Suppressor macrophage treated with lipopolysaccharide for 1 hour (primary cell): ENCODE data around the gene HACL1.
A peak's percentile ranks its signal among the peaks of the same experiment; 100 is the strongest.
"Not testable (repeated sequence)": the region's sequence is repeated elsewhere in the genome, so short reads cannot be mapped to it uniquely, and the experiment has no call there.

Experiments used
- DNase-seq, 3 donors: peaks; one replicate each; pipeline ENCODE4 v3.0.0-alpha.2; 2020 to 2022

HACL1 gene

DNA sequence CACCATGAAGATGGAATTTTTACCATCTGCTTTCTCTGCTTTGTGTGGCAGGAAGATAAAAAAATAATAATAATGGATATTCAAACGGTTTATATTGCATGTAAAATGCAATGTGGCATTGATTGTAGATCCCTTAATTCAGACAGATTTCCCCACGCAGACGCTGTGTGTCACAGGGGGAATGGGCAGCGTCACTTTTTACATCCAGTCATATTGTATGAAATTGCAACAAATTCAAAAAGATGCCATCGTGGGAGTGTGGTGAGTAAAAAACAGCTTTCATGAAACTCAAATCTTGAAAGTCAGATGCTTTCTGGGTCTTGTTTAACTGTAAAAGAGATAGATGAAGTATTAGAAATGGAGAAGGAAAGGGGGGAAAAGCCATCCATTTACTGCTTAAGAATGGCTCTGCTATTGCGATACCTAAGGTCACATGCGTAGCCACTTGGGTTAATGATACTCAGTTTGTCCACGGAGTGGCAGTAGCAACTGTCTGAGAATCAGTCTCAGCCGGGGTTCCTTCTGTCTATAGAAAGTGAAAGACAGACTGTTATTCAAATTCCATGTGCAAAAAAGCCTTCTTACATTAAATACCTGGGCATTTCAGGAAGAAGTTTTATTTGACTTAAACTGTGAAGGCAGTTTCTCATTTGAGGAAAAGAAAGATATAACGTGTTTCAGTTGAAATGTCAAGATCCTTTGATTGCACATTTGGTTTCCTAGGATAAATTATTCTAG lies 28.7 kb upstream of the HACL1 start:
- peak; percentile 85 to 91 (median 90) for DNase-seq

DNA sequence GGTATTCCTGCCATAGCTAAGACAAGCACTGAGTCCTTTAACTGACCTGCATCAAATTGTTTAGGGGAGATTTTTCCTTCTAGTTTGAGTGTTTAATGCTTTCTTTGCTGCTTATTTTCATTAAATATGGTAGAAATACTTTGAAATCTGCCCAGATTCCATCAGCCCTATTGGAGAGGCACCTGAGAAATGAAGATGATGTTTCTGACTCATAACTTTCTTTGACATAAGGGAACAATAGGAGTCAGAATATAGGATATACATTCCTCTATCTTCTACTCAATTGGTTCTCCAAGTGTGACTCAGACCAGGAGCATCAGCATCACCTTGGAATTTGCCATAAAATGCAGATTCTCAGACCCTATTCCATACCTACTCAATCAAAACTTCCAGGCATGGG lies 27.6 kb upstream of the HACL1 start:
- DNase-seq = no peak

DNA sequence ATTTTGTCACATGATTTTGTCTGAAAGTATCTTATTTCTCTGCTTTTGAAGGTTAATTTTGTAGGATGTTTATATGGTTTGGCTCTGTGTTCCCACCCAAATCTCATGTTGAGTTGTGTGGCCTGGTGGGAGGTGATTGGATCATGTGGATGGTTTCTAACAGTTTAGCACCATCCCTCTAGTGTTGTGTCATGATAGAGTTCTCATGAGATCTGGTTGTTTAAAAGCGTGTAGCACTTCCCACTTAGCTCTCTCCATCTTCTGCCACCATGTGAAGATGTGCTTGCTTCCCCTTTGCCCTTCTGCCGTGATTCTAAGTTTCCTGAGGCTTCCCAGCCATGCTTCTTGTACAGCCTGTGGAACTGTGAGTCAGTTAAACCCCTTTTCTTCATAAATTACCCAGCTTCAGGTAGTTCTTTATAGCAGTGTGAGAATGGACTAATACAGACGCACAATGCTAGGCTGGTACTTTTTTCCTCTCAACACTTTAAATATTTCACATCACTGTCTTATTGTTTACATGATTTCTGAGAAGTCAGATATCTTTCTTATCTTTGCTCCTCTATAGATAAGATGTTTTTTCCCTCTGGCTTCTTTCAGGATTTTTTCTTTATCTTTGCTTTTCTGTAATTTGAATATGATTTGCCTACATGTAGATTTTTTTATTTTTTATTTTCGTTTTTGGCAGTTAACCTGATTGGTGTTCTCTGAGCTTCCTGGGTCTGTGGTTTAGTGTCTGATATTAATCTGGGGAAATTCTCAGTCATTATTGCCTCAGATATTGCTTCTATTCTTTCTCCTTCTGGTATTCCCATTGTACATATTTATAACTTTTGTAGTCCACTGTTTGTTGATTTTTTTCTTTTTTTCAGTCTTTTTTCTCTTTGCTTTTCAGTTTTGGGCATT lies 22.4 kb upstream of the HACL1 start:
- no peak for DNase-seq

DNA sequence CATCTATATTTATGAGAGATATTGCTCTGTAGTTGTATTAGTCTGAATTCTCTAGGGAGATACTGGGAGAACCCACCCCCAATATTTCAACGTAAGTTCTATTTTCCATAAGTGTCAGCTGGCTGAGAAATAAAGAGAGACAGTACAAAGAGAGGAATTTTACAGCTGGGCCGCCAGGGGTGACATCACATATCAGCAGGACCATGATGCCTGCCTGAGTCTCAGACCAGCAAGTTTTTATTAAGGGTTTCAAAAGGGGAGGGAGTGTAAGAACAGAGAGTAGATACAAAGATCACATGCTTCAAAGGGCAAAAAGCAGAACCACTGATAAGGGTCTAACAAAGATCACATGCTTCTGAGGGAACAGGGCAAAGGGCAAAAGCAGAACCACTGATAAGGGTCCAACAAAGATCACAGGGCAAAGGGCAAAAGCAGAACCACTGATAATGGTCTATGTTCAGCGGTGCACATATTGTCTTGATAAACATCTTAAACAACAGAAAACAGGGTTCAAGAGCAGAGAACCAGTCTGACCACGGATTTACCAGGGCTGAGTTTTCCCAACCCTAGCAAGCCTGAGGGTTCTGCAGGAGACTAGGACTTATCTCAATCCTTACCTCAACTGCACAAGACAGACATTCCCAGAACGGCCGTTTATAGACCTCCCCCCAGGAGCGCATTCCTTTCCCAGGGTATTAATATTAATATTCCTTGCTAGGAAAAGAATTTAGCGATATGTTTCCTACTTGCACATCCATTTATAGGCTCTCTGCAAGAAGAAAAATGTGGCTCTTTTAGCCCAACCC lies 18.5 kb upstream of the HACL1 start:
- peak in 1 of 3 donors; percentile 12 for DNase-seq

DNA sequence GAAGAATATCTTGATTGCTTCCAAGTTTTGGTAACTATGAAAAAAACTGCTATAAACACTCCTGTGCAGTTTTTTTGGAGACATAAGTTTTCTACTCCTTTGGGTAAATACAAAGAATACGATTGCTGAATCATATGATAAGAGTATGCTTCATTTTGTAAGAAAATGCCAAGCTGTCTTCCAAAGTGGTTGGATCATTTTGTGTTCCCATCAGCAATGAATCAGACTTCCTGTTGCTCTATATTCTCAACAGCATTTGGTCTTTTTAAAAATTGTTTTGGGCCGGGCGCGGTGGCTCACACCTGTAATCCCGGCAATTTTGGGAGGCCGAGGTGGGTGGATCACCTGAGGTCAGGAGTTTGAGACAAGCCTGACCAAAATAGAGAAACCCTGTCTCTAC lies 14.7 kb upstream of the HACL1 start:
- DNase-seq = no peak

DNA sequence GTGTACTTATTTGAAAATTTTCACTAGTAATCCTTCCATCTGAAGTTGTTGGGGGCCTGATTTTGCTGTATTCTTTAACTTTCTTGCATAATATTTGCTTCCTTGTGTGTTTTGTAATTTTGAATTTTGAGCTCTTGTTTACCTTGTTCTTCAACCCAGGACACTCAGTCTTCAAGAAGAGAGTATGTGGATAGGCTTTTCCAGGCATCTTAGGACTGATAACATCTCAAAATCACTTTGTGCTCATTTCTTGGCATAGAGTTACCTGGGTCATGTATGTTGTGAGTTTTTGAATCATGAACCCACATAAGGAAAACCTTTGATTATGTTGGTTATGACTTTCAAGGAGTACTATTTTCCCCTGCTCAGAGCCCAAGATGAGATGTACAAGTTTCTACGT lies 13.6 kb upstream of the HACL1 start:
- no peak for DNase-seq

DNA sequence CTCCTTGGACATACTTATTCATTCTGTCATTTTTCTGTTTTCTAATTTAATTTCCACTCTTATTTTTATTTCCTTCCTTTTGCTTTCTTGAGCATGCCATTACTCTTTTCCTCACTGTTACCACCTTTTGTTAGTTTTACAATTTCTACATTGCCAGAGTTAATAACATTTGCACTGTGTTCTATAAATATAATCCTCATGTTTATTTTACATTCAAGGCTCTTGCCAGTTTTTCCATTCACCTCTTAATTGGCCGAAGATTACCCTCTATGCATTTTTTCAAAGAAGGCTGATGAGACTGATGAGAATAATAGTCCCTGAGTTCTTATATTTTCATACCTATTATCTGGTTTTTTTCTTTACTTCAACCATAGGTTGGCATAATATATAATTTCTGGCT lies 10.6 kb upstream of the HACL1 start:
- no peak for DNase-seq

DNA sequence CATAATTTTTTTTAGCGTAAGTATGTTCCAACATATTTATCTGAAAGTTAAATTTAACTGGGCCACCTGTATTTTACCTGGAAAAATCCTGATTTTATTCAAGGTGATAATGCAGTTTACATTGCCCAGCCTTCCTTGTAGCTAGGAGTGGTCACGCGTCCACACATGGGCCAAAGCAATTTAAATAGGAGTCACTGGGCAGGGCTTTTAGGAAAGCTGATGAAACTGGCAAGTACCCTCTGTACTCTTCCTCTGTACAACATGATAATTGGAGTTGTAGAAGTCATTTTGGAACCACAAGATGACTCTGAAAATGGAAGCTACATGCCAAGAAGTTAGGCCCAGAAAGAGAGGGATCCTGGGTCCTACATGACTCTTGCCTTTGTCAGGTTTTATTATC lies 9.6 kb upstream of the HACL1 start:
- peak in 1 of 3 donors; percentile 7 for DNase-seq

DNA sequence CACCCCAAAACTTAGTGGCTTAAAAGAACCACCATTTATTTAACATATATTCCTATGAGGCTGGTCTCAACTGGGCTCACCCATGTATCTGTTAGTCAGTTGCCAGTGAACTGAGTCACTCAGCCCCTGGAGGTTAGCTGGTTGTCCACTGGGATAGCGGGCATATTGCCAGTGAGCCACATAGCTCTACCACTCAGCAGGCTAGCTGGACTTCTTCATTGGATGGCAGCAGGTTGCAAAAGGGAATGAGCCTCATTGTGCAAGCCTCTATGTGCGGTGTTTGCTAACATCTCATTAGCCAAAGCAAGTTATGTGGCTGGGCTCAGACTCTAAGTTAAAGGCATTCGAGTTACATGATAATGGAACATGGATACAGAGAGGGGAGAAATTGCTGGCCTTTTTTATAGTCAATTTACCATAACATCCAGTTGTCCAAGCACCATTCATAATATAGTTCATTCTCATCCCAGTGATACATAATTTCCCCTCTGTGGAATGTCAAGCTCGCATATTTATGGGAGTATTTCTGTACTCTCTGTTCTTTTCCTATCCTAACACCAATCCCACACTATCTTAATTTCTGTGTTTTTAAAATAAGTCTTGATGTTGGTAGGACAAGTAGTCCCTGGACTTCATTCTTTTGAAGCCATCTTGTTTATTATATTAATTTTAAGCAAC lies 8.9 kb upstream of the HACL1 start:
- peak; percentile 9 to 39 (median 19) for DNase-seq

DNA sequence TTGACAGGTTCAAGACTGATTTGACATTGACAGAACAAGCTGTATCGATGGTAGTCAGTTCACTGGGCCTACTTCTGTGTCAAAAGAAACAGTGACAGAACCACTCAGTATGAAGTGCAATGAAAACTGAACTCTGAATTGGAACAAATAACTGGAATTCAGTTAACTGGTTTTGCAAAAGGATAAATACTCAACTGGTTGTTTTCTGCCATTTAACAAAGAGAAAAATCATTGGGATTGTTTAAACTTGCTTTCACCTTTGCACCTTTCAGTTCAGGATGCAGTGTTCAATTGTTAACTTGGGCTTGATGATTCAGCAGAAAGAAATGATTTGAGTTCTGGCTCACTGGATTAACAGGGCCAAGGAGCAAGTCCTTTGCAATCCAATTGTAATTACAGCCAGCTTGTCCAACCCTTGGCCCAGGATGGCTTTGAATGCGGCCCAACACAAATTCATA lies 5.1 kb upstream of the HACL1 start:
- DNase-seq = no peak

DNA sequence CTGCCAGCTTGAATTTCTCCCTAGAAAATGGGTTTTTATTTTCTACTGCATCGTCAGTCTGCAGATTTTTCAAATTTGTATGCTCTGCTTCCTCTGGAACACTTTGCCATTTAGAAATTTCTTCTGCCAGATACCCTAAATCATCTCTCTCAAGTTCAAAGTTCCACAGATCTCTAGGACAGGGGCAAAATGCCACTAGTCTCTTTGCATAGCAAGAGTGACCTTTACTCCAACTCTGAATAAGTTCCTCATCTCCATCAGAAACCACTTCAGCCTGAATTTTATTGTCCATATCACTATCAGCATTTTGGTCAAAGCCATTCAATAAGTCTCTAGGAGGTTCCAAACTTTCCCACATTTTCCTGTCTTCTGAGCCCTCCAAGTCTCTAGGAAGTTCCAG lies 3.2 kb upstream of the HACL1 start:
- not testable (repeated sequence) for DNase-seq

DNA sequence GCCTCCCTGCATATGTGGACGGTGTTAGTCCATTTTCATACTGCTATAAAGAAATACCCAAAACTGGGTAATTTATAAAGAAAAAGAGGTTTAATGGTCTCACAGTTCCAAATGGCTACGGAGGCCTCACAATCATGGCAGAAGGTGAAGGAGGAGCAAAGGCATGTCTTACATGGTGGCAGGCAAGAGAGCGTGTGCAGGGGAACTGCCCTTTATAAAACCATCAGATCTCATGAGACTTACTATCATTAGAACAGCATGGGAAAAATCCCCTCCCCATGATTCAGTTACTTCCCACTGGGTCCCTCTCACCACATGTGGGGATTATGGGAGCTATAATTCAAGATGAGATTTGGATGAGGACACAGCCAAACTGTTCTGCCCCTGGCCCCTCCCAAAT lies 1.4 kb upstream of the HACL1 start:
- not testable (repeated sequence) for DNase-seq

DNA sequence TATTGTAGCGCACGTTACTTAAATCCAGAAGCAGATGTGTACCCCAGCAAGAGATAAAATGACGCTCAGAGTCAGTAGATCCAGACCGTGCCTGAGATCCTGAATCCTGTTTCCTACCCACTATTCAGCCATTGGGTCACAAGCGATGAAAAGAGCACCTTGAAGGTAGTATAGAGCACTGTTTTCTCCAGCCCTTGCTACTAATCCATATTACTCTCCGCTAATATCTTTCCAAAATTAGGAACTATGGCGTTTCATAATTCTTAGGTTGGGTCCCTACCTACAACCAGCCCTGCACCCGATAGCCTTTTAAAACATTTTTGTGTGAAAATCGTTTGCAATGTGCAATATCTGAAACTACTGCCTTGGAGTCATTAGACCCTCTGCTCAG lies 772 bp upstream of the HACL1 start:
- DNase-seq = no peak

DNA sequence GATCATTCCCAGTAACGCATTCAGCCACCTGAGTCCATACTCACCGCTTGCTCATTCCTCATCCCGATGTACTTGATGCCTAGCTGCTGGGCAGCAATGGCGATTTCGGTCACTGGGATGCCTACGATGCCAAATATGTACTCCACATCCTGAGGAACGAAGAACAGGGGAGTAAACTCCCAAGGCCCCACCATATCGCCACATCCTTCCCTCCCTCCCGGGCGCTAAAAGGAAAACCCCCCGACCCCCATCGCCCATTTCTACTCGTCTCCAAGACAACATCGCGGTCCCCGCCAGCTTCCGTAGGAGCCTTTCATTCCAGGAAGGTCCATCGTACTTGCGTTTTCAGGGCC lies 347 bp downstream of the HACL1 start:
- DNase-seq = peak in 1 of 3 donors; percentile 24

DNA sequence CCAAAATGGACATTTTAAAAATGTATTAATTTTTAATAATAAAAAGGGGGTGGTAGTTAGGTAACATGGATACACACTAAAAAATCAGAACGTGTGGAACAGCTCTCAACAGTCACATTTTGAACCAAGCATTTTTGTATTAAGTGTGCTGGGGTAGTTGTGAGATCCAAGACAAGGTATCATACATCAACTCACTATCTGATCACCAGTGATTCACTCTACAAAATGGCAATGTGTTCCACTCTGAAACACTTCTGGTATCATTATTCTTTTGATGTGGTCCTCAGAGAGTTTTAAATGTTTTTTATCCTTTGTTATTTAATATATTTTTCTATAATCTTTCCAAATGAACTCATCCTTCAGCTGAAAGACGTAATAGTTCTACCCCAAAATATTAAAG lies 5.4 kb downstream of the HACL1 start:
- no peak for DNase-seq

DNA sequence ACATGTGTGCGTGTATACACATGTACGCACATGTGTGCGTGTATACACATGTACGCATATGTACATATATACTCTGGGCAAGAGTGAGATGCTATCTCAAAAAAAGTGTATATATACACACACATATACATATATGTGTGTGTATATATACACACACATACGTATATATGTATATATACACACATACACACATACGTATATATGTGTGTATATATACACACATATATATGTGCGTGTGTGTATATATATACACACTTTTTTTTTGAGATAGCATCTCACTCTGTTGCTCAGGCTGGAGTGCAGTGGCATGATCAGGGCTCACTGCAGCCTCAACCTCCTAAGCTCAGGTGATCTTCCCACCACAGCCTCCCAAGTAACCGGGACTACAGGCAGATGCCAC lies 8.4 kb downstream of the HACL1 start:
- no peak for DNase-seq

DNA sequence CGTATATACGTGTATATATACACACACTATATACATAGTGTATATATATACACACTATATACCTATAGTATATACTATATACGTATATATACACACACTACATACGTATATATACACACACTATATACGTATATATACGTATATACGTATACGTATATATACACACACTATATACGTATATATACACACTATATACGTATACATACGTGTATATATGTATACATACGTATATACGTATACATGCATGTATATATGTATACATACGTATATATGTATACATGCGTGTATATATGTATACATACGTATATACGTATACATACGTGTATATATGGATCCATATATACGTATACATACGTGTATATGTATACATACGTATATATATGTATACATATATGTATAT lies 9.4 kb downstream of the HACL1 start:
- no peak for DNase-seq

DNA sequence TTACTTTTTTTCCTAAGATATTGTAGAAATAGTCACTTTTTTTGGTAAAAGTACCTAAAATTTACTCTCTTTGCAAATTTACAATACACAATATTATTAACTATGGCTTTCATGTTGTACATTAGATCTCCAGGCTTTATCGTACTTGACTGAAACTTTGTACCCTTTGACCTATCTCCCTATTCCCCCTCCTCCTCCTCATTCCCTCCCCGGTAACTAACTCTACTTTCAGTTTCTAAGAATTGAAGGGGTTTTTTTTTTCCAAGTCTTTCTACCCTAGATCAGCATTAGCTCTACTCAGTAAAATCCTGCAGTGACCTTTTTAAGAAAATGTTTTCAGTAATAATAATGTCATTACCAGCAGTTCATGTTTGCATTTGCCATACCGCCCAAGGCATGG lies 10.1 kb downstream of the HACL1 start:
- no peak for DNase-seq

DNA sequence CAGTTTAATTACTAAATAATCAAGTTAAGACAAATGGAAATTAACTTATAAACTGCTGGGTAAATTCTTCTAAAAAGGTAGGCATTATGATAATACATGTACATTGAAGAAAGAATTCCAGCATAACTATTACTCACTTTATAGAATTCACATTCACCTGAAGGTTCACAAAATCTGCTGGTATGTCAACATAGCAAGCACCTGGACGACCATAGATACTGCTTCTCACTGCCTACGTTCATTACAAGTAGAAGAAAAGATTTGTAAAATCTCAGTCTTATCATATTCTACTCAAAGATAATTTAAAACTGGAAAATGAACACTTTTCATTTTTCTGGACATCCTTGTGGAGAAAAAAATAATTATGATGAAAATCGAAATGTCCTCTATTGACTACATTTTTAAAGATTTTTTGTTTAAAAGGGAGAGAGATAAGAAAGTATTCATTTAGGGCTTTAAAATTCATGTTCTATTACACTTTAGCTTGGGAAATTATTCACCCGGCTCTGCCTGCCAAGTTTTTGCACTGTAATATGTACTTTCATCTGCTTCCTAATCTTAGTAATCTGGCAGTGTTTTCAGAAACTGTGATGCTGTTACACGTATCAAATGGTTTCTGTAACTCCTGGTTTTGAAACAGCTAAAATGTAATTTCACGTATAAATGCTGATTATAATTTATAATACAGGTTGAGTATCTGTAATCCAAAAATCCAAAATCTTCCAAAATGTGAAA lies 16.1 kb downstream of the HACL1 start:
- DNase-seq = no peak

DNA sequence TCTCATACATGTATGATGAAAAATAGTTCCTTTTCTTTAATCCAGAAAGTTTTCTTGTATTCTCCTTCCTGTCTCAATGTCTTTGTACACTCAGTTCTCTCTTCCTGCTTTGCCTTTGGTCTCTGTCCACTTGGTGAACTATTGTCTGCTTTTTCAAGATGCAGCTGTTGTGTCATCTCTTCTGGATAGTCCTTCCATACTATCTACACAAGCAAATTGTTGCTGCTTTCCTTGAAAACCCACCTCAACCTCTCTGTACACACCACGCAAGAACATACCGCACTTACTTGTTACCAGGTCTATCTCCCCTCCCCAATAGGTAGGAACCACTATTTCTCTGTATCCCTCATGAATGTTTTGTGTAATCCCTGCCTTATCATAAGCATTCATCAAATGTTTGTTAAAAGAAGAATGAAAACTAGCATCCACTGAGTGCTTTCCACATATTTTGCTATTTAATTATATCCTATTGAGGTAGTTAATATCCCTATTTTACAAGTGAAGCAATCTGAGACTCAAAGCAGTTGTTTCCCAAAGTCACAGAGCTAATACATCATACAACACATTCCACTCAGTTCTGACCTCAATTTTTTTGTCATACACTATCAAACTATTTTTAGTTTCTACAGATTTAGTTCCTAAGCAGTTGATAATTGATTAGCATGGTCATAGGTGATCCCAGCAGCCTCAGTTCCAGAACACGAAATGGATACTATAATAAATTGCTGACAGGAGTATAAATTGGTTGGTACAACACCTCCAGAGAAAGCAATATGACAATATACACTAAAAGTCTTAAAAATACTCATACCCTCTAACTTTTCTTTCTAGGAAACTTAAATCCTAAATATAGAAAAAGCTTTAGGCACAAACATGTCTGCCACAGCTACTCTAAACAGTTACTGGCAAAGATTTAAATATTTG lies 19.6 kb downstream of the HACL1 start:
- no peak for DNase-seq

DNA sequence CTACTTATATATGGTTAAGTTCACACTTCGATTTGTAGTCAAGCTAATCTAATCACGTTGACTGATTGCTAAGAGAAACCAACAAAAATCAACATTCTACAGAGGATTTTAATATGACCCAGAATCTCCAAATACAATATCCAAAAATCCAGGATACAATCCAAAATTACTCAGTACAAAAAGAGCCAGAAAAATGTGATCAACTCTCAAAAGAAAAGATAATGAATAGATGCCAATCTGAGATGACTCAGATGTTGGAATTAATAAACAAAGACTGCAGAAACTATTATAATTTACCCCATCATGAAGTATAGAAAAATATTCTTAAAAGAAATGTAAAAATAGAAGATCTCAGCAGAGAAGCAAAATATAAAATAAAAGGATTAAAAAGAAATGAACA lies 22.3 kb downstream of the HACL1 start:
- no peak for DNase-seq
